SK-N-MC (cell line): ENCODE results near the gene GNAI3.

Experiments
- DNase-seq: peaks from one replicate; pipeline ENCODE4 v3.0.0-alpha.2; 2011; ENCODE audit warnings: low read depth, low spot score
- H3K27ac ChIP-seq: fragments of 200-600 bp; sonication (generic); 2 replicates; pipeline ENCODE4 v1.5.1; 2016; ENCODE audit warnings: mixed run types
- H3K36me3 ChIP-seq: fragments of 200-600 bp; sonication (generic); 2 replicates; pipeline ENCODE4 v1.6.1; 2017; ENCODE audit warnings: antibody characterized with exemption, low read length, mixed read lengths; ENCODE audit not compliant: insufficient read depth
- H3K4me3 ChIP-seq: fragments of 200-600 bp; sonication (generic); 2 replicates; pipeline ENCODE4 v1.5.1; 2016
- H3K9ac ChIP-seq: fragments of 200-600 bp; sonication (generic); 2 replicates; pipeline ENCODE4 v1.8.0; 2017; ENCODE audit warnings: mixed run types, mixed read lengths; ENCODE audit not compliant: insufficient read length
- H3K9me3 ChIP-seq: fragments of 200-600 bp; sonication (generic); 2 replicates; pipeline ENCODE4 v1.6.1; 2017; ENCODE audit warnings: low read depth, mild to moderate bottlenecking, antibody characterized with exemption, low read length, moderate library complexity, mixed read lengths
- EZH2 ChIP-seq: fragments of 200-600 bp; sonication (generic); IDR thresholded peaks from one replicate; pipeline ENCODE4 v1.6.1; 2017; ENCODE audit warnings: antibody characterized with exemption
- FOXP2 ChIP-seq: optimal IDR thresholded peaks from 2 replicates; pipeline ENCODE3; 2011; ENCODE audit warnings: mild to moderate bottlenecking, moderate library complexity; ENCODE audit not compliant: insufficient read depth; ENCODE audit errors: extremely low read length, control extremely low read depth
- POLR2AphosphoS5 ChIP-seq: IDR thresholded peaks from 2 replicates; pipeline ENCODE4 v1.6.1; 2012; ENCODE audit warnings: mild to moderate bottlenecking, low read depth, low read length, borderline replicate concordance

GNAI3 gene

GRCh38 chr1:109522026-109522425 is 26.4 kb upstream of the GNAI3 start:
- TF ChIP-seq FOXP2 = no peak
- no peak for TF ChIP-seq POLR2AphosphoS5
- TF ChIP-seq EZH2 = no peak
- DNase-seq = no peak
- Histone ChIP-seq H3K36me3 (no peaks in the 10 kb centered on the region), H3K4me3 (no peak overlapping the region), H3K9me3 (no peaks in the 10 kb centered on the region), H3K9ac (no peak overlapping the region), H3K27ac (no peak overlapping the region)

GRCh38 chr1:109523706-109524105 is 24.7 kb upstream of the GNAI3 start:
- Histone ChIP-seq H3K9ac (no peak overlapping the region), H3K36me3 (no peaks in the 10 kb centered on the region), H3K9me3 (no peaks in the 10 kb centered on the region), H3K27ac (no peak overlapping the region), H3K4me3 (no peak overlapping the region)
- no peak for DNase-seq
- no peak for TF ChIP-seq POLR2AphosphoS5
- TF ChIP-seq EZH2 = no peak
- TF ChIP-seq FOXP2 = no peak

GRCh38 chr1:109527098-109527811 is 21.2 kb upstream of the GNAI3 start:
- DNase-seq = no peak
- Histone ChIP-seq H3K9ac (no peak overlapping the region), H3K36me3 (no peaks in the 10 kb centered on the region), H3K27ac (no peak overlapping the region), H3K4me3 (no peak overlapping the region), H3K9me3 (no peaks in the 10 kb centered on the region)
- TF ChIP-seq EZH2 = no peak
- TF ChIP-seq POLR2AphosphoS5 = no peak
- TF ChIP-seq FOXP2 = no peak

- Histone ChIP-seq H3K4me3 (no peak overlapping the region), H3K36me3 (no peaks in the 10 kb centered on the region), H3K9ac (no peak overlapping the region), H3K9me3 (no peaks in the 10 kb centered on the region), H3K27ac (no peak overlapping the region)
- no peak for DNase-seq
- TF ChIP-seq FOXP2 (no peak), EZH2 (no peak), POLR2AphosphoS5 (no peak)
Observed at GRCh38 chr1:109527846-109528695, 20.3 kb upstream of the GNAI3 start.

- no peaks in the 10 kb centered on the region for H3K9me3 ChIP-seq
- no peak overlapping the region for H3K27ac ChIP-seq
- no peak overlapping the region for H3K4me3 ChIP-seq
- no peak for TF ChIP-seq POLR2AphosphoS5
- TF ChIP-seq FOXP2 = no peak
- TF ChIP-seq EZH2 = no peak
- H3K36me3 ChIP-seq = no peaks in the 10 kb centered on the region
- no peak overlapping the region for H3K9ac ChIP-seq
- no peak for DNase-seq
Observed at GRCh38 chr1:109528712-109529111, 19.7 kb upstream of the GNAI3 start.

GRCh38 chr1:109529881-109530456 is 18.4 kb upstream of the GNAI3 start:
- TF ChIP-seq POLR2AphosphoS5 = no peak
- no peak for TF ChIP-seq FOXP2
- TF ChIP-seq EZH2 = no peak
- no peak for DNase-seq
- no peaks in the 10 kb centered on the region for H3K9me3 ChIP-seq
- peak overlapping the region; percentile 64 for H3K9ac ChIP-seq
- no peaks in the 10 kb centered on the region for H3K36me3 ChIP-seq
- no peak overlapping the region; the same call in 1 of the 2 replicates for H3K27ac ChIP-seq
- no peak overlapping the region for H3K4me3 ChIP-seq

- no peaks in the 10 kb centered on the region for H3K36me3 ChIP-seq
- H3K4me3 ChIP-seq = no peak overlapping the region
- TF ChIP-seq POLR2AphosphoS5 (no peak), FOXP2 (no peak), EZH2 (no peak)
- DNase-seq = no peak
- H3K9ac ChIP-seq = no peak overlapping the region
- H3K27ac ChIP-seq = no peak overlapping the region
- H3K9me3 ChIP-seq = no peaks in the 10 kb centered on the region
Observed at GRCh38 chr1:109530457-109531087, 17.8 kb upstream of the GNAI3 start.

- H3K9me3 ChIP-seq = no peaks in the 10 kb centered on the region
- TF ChIP-seq POLR2AphosphoS5 = no peak
- TF ChIP-seq FOXP2 = no peak
- TF ChIP-seq EZH2 = no peak
Observed at GRCh38 chr1:109531380-109531779, 17.0 kb upstream of the GNAI3 start.

More at GRCh38 chr1:109531380-109531779, 17.0 kb upstream of the GNAI3 start:
- Histone ChIP-seq H3K36me3 (no peaks in the 10 kb centered on the region), H3K27ac (no peak overlapping the region), H3K4me3 (no peak overlapping the region), H3K9ac (no peak overlapping the region)
- DNase-seq = no peak
